Skeletal muscle satellite cell (primary cell): Measurements from ENCODE around the gene TMEM117.
A peak's percentile ranks its signal among the peaks of the same experiment; 100 is the strongest.

Experiments used
- H3K27me3 ChIP-seq: 2 replicates; pipeline ENCODE4 v1.7.0; 2013; ENCODE audit warnings: low read length; ENCODE audit not compliant: control insufficient read depth, insufficient read depth
- H3K36me3 ChIP-seq: 2 replicates; pipeline ENCODE4 v1.7.0; 2013; ENCODE audit warnings: mild to moderate bottlenecking, control low read depth, low read length; ENCODE audit not compliant: insufficient read depth
- H3K4me1 ChIP-seq: 2 replicates; pipeline ENCODE4 v1.7.0; 2013; ENCODE audit warnings: low read length; ENCODE audit not compliant: control insufficient read depth, insufficient read depth
- H3K4me2 ChIP-seq: 2 replicates; pipeline ENCODE4 v1.7.0; 2013; ENCODE audit warnings: mild to moderate bottlenecking, low read length
- H3K4me3 ChIP-seq: 2 replicates; pipeline ENCODE4 v1.7.0; 2013; ENCODE audit warnings: low read length
- H3K9ac ChIP-seq: 2 replicates; pipeline ENCODE4 v1.7.0; 2013; ENCODE audit warnings: mild to moderate bottlenecking, low read depth, low read length, moderate library complexity
- H3K9me3 ChIP-seq: replicated peaks from 2 replicates; pipeline ENCODE4 v1.7.0; 2013; ENCODE audit warnings: mild to moderate bottlenecking, control low read depth, low read length

Gene TMEM117

DNA sequence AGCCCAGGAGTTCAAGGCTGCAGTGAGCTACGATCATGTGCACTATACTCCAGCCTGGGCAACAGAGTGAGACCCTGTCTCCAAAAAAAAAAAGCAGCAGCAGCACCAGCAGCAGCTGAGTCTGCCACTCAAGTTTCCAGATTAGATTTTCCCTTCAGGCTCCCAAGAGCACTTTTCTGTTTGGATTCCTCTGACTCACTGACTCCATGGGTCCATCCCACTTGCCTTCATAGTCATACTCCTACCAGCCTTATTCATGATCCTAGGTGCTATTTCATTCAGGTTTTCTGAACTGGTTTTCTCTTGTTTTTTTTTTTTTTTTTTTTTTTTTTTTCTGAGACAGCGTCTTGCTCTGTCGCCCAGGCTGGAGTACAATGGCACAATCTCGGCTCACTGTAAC, 23.0 kb upstream of the TMEM117 start:
- Histone ChIP-seq H3K9me3 (no peaks in the 10 kb centered on the region), H3K4me3 (no peak overlapping the region), H3K27me3 (no peaks in the 10 kb centered on the region), H3K4me2 (no peak overlapping the region), H3K4me1 (no peaks in the 10 kb centered on the region), H3K36me3 (no peaks in the 10 kb centered on the region), H3K9ac (no peak overlapping the region)

DNA sequence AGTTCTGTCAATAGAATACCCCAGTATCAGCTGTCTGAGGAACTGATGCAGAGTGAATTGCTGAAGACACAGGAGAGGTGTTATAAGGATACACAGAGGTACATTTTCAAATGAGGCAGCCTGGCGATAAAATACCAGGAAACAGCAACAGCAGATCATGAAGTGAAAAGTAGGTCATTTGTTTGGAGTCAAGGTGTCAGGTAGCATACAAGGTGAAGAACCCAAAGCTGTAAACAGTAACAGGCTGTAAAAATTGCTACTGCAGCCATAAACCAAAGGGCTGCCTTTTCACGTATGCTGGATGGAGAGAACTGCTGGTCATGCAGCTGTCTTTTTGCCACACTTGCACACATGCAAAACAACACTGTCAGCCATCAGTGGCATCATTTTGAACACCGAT, 20.5 kb upstream of the TMEM117 start:
- Histone ChIP-seq H3K4me2 (no peak overlapping the region), H3K9ac (no peak overlapping the region), H3K4me1 (no peaks in the 10 kb centered on the region), H3K4me3 (no peak overlapping the region), H3K27me3 (no peaks in the 10 kb centered on the region), H3K36me3 (no peaks in the 10 kb centered on the region), H3K9me3 (no peaks in the 10 kb centered on the region)

DNA sequence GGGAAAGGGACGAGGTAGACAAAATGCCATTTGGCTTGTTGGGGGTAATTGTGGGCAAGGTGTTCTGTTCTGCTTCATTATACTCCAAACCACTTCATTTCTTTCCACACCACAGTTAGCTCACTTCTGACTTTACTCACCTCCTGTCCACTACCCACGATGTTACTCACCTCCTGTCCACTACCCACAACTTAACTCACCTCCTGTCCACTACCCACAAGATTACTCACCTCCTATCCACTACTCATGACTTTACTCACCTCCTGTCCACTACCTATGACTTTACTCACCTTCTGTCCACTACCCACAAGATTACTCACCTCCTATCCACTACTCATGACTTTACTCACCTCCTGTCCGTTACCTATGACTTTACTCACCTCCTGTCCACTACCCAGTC, 19.7 kb upstream of the TMEM117 start:
- H3K9ac ChIP-seq = no peak overlapping the region
- H3K36me3 ChIP-seq = no peaks in the 10 kb centered on the region
- H3K27me3 ChIP-seq = no peaks in the 10 kb centered on the region
- no peaks in the 10 kb centered on the region for H3K4me1 ChIP-seq
- H3K9me3 ChIP-seq = no peaks in the 10 kb centered on the region
- no peak overlapping the region for H3K4me3 ChIP-seq
- H3K4me2 ChIP-seq = no peak overlapping the region

DNA sequence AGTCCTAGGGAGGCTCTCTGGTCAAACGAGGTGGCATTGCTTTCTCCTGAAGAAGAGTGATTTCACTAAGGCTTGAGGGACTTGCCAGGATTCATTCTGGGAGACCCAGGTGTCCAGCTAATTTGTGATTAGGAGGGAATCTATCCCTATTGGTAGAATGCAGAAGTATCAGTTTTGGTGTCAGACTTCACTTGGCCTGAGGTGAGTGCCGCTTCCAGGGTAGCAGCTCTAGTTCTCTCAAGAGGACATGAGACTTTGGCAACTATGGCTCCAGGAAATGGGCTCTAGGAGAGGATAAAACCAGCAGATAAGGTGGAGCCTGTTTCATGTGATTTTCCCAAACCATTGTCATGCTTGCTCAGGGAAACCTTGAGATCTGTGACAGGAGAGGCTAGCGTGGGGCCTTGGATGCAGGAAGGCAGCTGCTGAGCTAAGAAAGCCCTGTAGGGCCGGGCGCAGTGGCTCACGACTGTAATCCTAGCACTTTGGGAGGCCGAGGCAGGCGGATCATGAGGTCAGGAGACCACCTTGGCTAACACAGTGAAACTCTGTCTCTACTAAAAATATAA, 11.6 kb upstream of the TMEM117 start:
- no peaks in the 10 kb centered on the region for H3K36me3 ChIP-seq
- no peaks in the 10 kb centered on the region for H3K4me1 ChIP-seq
- no peak overlapping the region for H3K4me3 ChIP-seq
- no peaks in the 10 kb centered on the region for H3K9me3 ChIP-seq
- H3K4me2 ChIP-seq = no peak overlapping the region
- no peak overlapping the region for H3K9ac ChIP-seq
- H3K27me3 ChIP-seq = no peaks in the 10 kb centered on the region

DNA sequence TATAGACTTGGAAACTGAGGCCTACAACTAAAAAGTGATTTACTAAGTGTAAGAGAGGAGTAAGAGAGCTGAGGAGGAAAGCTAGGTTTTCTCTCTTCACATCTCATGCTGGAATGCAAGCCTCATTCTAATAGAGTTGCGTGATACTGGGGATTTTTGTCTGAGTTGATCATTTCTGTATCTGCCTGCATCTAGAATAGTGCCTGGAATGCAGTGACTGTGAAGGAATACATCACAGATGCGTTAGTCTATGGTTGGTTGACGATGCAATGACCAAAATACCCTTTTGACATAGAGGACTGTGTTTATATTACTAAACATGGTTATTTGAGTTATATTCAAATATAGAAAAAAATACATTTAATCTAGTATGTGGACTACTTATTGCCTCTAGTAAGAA, 9.2 kb upstream of the TMEM117 start:
- no peaks in the 10 kb centered on the region for H3K4me1 ChIP-seq
- no peak overlapping the region for H3K9ac ChIP-seq
- no peak overlapping the region for H3K4me3 ChIP-seq
- H3K27me3 ChIP-seq = no peaks in the 10 kb centered on the region
- no peaks in the 10 kb centered on the region for H3K9me3 ChIP-seq
- H3K36me3 ChIP-seq = no peaks in the 10 kb centered on the region
- H3K4me2 ChIP-seq = no peak overlapping the region

DNA sequence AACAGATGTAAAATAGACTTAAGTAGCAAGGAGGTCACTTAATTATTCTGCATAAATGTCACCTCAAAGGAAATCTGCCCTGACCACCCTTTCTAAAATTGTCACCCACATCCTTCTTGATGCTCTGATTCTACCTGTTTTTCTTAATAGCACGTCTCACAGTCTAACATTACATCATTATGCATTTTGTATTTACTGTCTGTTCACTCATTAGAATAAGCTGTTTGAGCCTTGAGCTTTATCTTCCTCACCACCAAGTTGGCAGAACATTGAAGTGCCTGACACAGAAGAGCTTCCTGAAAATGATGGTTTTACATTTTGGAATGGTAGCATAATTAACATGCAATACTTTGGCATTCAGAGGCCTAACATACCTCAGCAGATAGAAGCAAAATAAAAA, 8.8 kb upstream of the TMEM117 start:
- no peaks in the 10 kb centered on the region for H3K27me3 ChIP-seq
- no peak overlapping the region for H3K4me3 ChIP-seq
- H3K9me3 ChIP-seq = no peaks in the 10 kb centered on the region
- no peak overlapping the region for H3K9ac ChIP-seq
- H3K36me3 ChIP-seq = no peaks in the 10 kb centered on the region
- H3K4me1 ChIP-seq = no peaks in the 10 kb centered on the region
- no peak overlapping the region for H3K4me2 ChIP-seq

DNA sequence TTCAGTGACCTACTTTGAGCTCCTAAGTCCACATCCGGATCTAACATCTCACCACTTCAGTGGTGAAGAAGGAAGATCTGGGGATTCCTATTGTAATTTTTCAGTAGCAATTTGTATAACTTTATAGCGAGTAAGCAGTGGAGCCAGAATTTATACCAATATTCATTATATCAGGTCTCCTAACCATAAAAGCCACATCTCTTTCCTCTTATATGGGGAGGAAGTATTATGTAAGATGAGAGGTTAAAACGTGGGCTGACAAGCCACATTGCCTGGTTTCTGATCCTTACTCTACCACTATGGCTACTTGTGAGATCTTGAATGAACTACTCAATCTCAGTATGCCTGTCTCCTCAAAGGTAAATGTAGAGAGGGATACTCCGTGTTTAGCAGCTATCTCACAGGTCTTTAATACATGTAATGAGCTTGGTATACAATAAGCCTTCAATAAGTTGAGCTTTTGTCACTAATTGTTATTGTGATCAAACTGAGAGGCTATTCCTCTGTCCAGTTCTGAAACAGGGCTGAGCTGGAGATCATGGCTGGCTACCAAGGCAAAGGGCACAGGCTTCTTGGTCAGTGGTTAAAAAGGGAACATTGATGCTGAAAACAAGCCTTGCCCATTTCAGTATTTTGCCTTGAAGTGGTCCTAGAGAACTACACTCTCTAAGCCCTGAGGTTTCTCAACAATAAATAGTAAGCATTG, 3.3 kb upstream of the TMEM117 start:
- Histone ChIP-seq H3K9ac (no peak overlapping the region), H3K27me3 (no peaks in the 10 kb centered on the region), H3K9me3 (no peaks in the 10 kb centered on the region), H3K4me2 (no peak overlapping the region), H3K4me1 (peaks cover 7% of the 10 kb centered on the region), H3K4me3 (no peak overlapping the region), H3K36me3 (no peaks in the 10 kb centered on the region)

DNA sequence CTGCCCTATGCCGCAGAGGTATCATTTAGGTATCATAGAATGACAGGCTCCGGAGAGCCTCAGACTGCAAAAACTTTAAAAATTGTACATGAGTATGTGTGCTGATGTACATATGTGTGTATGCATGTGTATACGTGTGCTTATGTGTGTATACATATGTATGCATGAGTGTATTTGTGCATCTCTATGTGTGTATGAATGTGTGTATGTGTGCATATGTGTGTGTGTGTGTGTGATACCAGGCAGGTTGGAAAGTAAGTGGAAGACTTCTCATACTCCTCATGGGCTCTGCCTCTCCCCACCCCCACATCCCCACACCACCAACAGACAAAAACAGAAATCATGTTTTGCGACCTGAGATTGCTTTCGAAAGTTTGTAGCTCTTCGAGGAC, 621 bp upstream of the TMEM117 start:
- H3K4me1 ChIP-seq = peaks cover 7% of the 10 kb centered on the region
- no peaks in the 10 kb centered on the region for H3K27me3 ChIP-seq
- H3K4me2 ChIP-seq = peak overlapping the region; percentile 86
- H3K4me3 ChIP-seq = peak overlapping the region; percentile 76
- no peaks in the 10 kb centered on the region for H3K36me3 ChIP-seq
- H3K9ac ChIP-seq = peak overlapping the region; percentile 81
- H3K9me3 ChIP-seq = no peaks in the 10 kb centered on the region

DNA sequence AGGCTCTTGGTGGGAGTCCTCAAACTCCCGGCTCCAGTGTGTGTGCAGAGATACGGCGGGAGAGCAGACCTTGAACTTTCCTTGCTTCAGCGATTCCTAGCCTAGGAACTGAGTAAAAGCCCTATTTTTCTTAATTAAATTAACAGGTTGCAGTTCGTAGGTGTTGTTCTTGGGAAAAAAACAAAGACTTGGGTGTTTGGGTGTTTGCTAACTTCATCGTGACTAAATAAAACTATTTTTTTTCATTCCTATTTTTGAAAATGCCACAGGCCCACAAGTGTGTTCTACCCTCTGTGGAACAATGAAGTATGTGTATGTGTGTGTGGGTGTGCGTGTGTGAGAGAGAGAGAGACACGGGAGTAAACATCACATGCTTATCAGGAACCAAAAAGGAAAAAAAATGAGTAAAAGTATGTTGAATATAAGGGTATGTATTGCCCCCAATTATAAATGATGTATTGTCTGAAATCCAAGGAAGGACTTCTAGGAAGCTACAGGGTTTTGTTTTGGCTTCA, 651 bp downstream of the TMEM117 start:
- H3K27me3 ChIP-seq = no peaks in the 10 kb centered on the region
- no peaks in the 10 kb centered on the region for H3K9me3 ChIP-seq
- H3K4me2 ChIP-seq = peak overlapping the region; percentile 86
- H3K4me3 ChIP-seq = peak overlapping the region; percentile 76
- H3K36me3 ChIP-seq = no peaks in the 10 kb centered on the region
- peak overlapping the region; percentile 81 for H3K9ac ChIP-seq
- peaks cover 7% of the 10 kb centered on the region for H3K4me1 ChIP-seq

DNA sequence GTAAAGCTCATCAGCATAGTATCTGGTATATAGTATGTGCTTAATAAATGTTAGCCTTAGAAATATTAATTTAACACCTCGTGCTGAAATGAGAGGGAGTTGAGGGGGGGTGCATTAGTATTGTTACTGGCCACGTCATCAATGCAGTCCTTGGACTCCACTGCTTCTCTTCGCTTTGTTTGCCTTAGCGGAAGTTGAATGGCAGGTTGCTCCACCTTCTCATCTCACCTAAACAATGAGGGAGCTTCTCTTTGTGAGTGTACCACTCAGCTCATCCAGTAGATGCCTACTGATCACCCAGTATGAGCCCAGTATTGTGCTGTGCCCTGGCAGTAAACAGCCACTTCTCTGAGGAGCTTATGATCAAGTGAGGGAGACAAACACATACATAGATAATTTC, 4.5 kb downstream of the TMEM117 start:
- H3K4me3 ChIP-seq = no peak overlapping the region
- no peak overlapping the region for H3K9ac ChIP-seq
- no peaks in the 10 kb centered on the region for H3K27me3 ChIP-seq
- peaks cover 4% of the 10 kb centered on the region for H3K4me1 ChIP-seq
- H3K36me3 ChIP-seq = no peaks in the 10 kb centered on the region
- H3K9me3 ChIP-seq = no peaks in the 10 kb centered on the region
- H3K4me2 ChIP-seq = no peak overlapping the region

DNA sequence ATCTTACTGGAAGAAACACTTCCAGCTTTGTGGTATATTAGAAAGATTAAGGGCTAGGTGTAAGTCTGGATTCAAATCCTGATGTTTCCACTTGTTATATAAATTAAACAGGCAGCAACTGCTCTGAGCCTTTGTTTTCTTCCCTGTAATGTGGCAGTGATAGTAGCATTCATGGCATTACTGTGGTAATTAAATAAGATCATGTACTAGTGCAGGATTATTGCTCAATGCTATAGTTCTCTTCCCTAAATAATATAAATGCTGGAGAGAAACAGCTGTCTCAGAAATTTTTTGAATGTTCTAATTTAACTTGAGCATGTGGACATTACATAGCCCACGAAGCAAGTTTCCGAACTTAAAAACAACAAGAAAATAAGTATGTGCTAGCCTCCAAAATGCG, 5.4 kb downstream of the TMEM117 start:
- Histone ChIP-seq H3K9ac (no peak overlapping the region), H3K9me3 (no peaks in the 10 kb centered on the region), H3K27me3 (no peaks in the 10 kb centered on the region), H3K4me1 (no peaks in the 10 kb centered on the region), H3K4me3 (no peak overlapping the region), H3K36me3 (no peaks in the 10 kb centered on the region), H3K4me2 (no peak overlapping the region)

DNA sequence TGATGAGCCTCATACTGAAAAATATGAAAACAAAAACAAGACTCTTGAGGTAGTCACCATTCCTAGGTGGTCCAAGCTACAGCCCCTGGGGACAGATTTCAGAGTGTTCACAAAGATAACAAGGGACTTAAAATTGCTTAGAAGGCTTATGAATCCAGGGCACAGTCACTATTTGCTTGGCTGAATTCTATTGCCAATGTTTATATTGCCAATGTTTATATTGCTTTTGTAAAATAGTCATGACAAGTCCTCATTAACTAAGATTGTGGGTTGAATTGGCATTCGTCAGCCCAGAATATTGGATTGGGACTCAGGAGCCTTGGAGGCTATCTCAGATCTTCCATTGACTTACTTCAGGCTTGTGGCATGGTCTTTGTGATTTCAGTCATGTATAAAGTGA, 6.4 kb downstream of the TMEM117 start:
- H3K4me2 ChIP-seq = no peak overlapping the region
- peaks cover 4% of the 10 kb centered on the region for H3K4me1 ChIP-seq
- H3K4me3 ChIP-seq = no peak overlapping the region
- no peaks in the 10 kb centered on the region for H3K36me3 ChIP-seq
- H3K9me3 ChIP-seq = no peaks in the 10 kb centered on the region
- no peak overlapping the region for H3K9ac ChIP-seq
- H3K27me3 ChIP-seq = no peaks in the 10 kb centered on the region
